Cardiac muscle cell (in vitro differentiated cells and primary cell): ENCODE results near the gene NFKBIL1. TPM values are rescaled to one million over a fixed set of nuclear protein-coding genes. Genes with fewer than 3 reads are reported as not detected.
A peak's percentile ranks its signal among the peaks of the same experiment; 100 is the strongest.
"Not testable (repeated sequence)": the region's sequence is repeated elsewhere in the genome, so short reads cannot be mapped to it uniquely, and the experiment has no call there.

Source experiments
- DNase-seq, 2 donors: peaks; one replicate each; pipeline versions ENCODE4 v3.0.0 to v3.0.0-alpha.2; 2010 to 2017; ENCODE audit warnings: low read depth in 1 of 2, low spot score in 1 of 2
- H3K27ac ChIP-seq: fragments of 200-600 bp; sonication (generic); 2 replicates; pipeline ENCODE4 v1.5.1; 2016
- H3K27me3 ChIP-seq: fragments of 200-600 bp; sonication (generic); 2 replicates; pipeline ENCODE4 v1.6.0; 2016; ENCODE audit warnings: control low read depth
- H3K36me3 ChIP-seq: fragments of 200-600 bp; sonication (generic); 2 replicates; pipeline ENCODE4 v1.5.1; 2016; ENCODE audit warnings: control low read depth
- H3K4me1 ChIP-seq: fragments of 200-600 bp; sonication (generic); 2 replicates; pipeline ENCODE4 v1.8.1; 2017; ENCODE audit warnings: low read depth, mild to moderate bottlenecking, mixed run types
- H3K4me3 ChIP-seq: fragments of 200-600 bp; sonication (generic); 2 replicates; pipeline ENCODE4 v1.5.1; 2016; ENCODE audit warnings: mild to moderate bottlenecking
- H3K9me3 ChIP-seq: fragments of 200-600 bp; sonication (generic); 2 replicates; pipeline ENCODE4 v1.5.1; 2017; ENCODE audit warnings: low read depth, mild to moderate bottlenecking, control low read depth
- CTCF ChIP-seq: IDR thresholded peaks from 2 replicates; pipeline ENCODE4 v1.5.1; 2012; ENCODE audit warnings: low read depth, mild to moderate bottlenecking, low read length
- polyA plus RNA-seq: library from polyadenylated mRNA; unstranded; fragments of >200 nt; fragmentation: Nextera tagmentation; extraction: Ambion mirVana; gene quantifications from 2 replicates; pipeline ENCODE4 v1.2.1, GENCODE V29; 2016
- total RNA-seq: library from RNA; depleted of rRNA; stranded (reverse); fragments of >200 nt; gene quantifications from 2 replicates; pipeline ENCODE4 v1.2.3, GENCODE V29; 2016

Gene NFKBIL1
- total and polyA plus RNA-seq, 2 experiments from 2014 or later: 38.4 to 51.2 TPM

DNA sequence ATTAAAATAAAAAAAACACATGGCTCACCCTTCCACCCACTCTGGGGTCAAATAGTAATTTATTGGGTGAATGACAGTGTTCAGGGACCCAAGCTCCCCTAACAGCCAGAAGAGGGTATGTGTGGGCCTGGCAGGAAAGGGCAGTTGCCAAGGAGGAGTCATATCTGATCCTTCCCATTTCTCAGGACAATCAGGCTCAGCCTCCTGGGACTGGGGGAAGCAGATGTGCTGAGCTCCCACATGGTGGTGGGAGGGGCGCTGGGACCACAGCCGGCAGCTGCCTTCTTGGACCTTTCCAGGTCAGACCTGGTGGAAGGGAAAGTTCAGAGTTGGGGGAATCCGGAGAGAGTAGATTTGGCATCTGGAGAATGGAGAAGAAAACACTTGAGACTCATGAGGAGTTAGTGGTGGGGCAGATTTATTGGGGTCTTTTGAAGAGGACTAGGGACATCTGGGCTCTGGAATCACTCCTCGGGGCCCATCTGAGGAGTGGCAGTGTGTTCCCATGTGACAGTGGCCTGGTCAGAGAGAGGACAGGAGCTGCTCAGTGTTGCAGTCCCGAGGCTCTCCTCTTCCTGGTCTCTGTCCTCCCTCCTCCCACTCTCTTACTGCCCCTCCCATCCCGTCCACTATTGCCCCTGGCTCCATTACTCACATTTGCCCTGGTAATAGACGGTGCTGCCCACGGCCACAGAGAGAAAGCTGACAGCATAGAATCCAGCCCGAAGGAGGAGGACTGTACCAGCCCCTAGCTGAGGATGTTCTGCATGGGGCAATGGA, 41.7 kb downstream of the NFKBIL1 start:
- TF ChIP-seq CTCF: no peak
- H3K4me3 ChIP-seq: no peak overlapping the region
- H3K36me3 ChIP-seq: no peaks in the 10 kb centered on the region
- no peaks in the 10 kb centered on the region for H3K9me3 ChIP-seq
- H3K27ac ChIP-seq: no peak overlapping the region
- no peaks in the 10 kb centered on the region for H3K27me3 ChIP-seq
- H3K4me1 ChIP-seq: no peaks in the 10 kb centered on the region
- DNase-seq: peak in 1 of 2 donors; percentile 14

DNA sequence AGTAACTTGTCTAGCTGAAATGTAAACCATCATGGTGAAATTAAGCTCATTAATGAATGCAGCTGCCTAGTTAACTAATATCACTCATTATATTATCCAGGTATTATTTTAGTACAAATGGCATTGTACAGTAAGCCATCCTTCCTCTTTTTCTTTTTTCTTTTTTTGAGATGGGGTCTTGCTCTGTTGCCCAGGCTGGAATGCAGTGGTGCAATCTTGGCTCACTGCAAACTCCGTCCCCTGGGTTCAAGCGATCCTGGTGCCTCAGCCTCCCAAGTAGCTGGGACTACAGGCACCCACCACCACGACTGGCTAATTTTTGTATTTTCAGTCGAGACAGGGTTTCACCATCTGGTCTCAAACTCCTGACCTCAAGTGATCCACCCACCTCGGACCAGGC, 43.3 kb downstream of the NFKBIL1 start:
- H3K27ac ChIP-seq, H3K4me1 ChIP-seq, DNase-seq, H3K9me3 ChIP-seq, H3K36me3 ChIP-seq, H3K4me3 ChIP-seq, H3K27me3 ChIP-seq: not testable (repeated sequence)

- Histone ChIP-seq H3K27ac (no peak overlapping the region), H3K4me1 (no peaks in the 10 kb centered on the region), H3K36me3 (no peaks in the 10 kb centered on the region), H3K27me3 (no peaks in the 10 kb centered on the region), H3K9me3 (no peaks in the 10 kb centered on the region), H3K4me3 (no peak overlapping the region)
- no peak for TF ChIP-seq CTCF
- DNase-seq: no peak
These were observed 45.0 kb downstream of the NFKBIL1 start for GRCh38 chr6:31592396-31592771.

GRCh38 chr6:31597006-31597405, 49.6 kb downstream of the NFKBIL1 start:
- Histone ChIP-seq H3K27ac (no peak overlapping the region), H3K4me3 (no peak overlapping the region), H3K27me3 (no peaks in the 10 kb centered on the region), H3K4me1 (no peaks in the 10 kb centered on the region), H3K36me3 (no peaks in the 10 kb centered on the region), H3K9me3 (no peaks in the 10 kb centered on the region)
- peak; percentile 26 to 49 for DNase-seq
- TF ChIP-seq CTCF: peak; percentile 30

GRCh38 chr6:31607317-31607716, 59.9 kb downstream of the NFKBIL1 start:
- Histone ChIP-seq H3K27me3 (no peaks in the 10 kb centered on the region), H3K27ac (no peak overlapping the region), H3K4me3 (no peak overlapping the region), H3K4me1 (no peaks in the 10 kb centered on the region), H3K9me3 (no peaks in the 10 kb centered on the region), H3K36me3 (no peaks in the 10 kb centered on the region)
- no peak for TF ChIP-seq CTCF
- DNase-seq: no peak

Other genes with a start within 250 kb of the NFKBIL1 start
Only the 30 nearest of the 31 such genes appear.
- gene HLA-B, start 190.4 kb upstream of the NFKBIL1 start, total RNA-seq: 7.7 and 23.7 TPM in 2 replicates
- 15.6 and 27.2 TPM in 2 replicates for gene HLA-B, start 190.4 kb upstream of the NFKBIL1 start, polyA plus RNA-seq
- gene MICA, start 144.0 kb upstream of the NFKBIL1 start, total RNA-seq: 7.8 and 15.0 TPM in 2 replicates
- 11.0 and 16.4 TPM in 2 replicates for gene MICA, start 144.0 kb upstream of the NFKBIL1 start, polyA plus RNA-seq
- gene MICB, start 49.5 kb upstream of the NFKBIL1 start, total RNA-seq: 2.2 and 3.6 TPM in 2 replicates
- gene MICB, start 49.5 kb upstream of the NFKBIL1 start, polyA plus RNA-seq: 0.64 and 0.99 TPM in 2 replicates
- not detected in 2 replicates for gene MCCD1, start 18.6 kb upstream of the NFKBIL1 start, total RNA-seq
- not detected in 2 replicates for gene MCCD1, start 18.6 kb upstream of the NFKBIL1 start, polyA plus RNA-seq
- gene DDX39B, start 5.6 kb upstream of the NFKBIL1 start, total RNA-seq: 371 and 455 TPM in 2 replicates
- 321 and 373 TPM in 2 replicates for gene DDX39B, start 5.6 kb upstream of the NFKBIL1 start, polyA plus RNA-seq
- gene ATP6V1G2, start 1.0 kb upstream of the NFKBIL1 start, total RNA-seq: 21.2 and 28.8 TPM in 2 replicates
- 32.7 and 40.2 TPM in 2 replicates for gene ATP6V1G2, start 1.0 kb upstream of the NFKBIL1 start, polyA plus RNA-seq
- gene LTA, start 24.7 kb downstream of the NFKBIL1 start, total RNA-seq: not detected in 2 replicates
- gene LTA, start 24.7 kb downstream of the NFKBIL1 start, polyA plus RNA-seq: not detected in 2 replicates
- gene TNF, start 28.0 kb downstream of the NFKBIL1 start, total RNA-seq: not detected in 2 replicates
- 0.14 TPM in 1 of 2 replicates, not detected in the other for gene TNF, start 28.0 kb downstream of the NFKBIL1 start, polyA plus RNA-seq
- gene LTB, start 34.8 kb downstream of the NFKBIL1 start, total RNA-seq: 0.70 TPM in 1 of 2 replicates, not detected in the other
- gene LTB, start 34.8 kb downstream of the NFKBIL1 start, polyA plus RNA-seq: 0.61 and 1.5 TPM in 2 replicates
- 1.7 TPM in 1 of 2 replicates, not detected in the other for gene LST1, start 38.7 kb downstream of the NFKBIL1 start, total RNA-seq
- 1.6 TPM in 1 of 2 replicates, not detected in the other for gene LST1, start 38.7 kb downstream of the NFKBIL1 start, polyA plus RNA-seq
- gene NCR3, start 45.4 kb downstream of the NFKBIL1 start, total RNA-seq: not detected in 2 replicates
- gene NCR3, start 45.4 kb downstream of the NFKBIL1 start, polyA plus RNA-seq: not detected in 2 replicates
- gene AIF1, start 67.6 kb downstream of the NFKBIL1 start, total RNA-seq: 1.2 TPM in 1 of 2 replicates, not detected in the other
- gene AIF1, start 67.6 kb downstream of the NFKBIL1 start, polyA plus RNA-seq: 1.4 and 1.6 TPM in 2 replicates
- gene PRRC2A, start 73.1 kb downstream of the NFKBIL1 start, total RNA-seq: 144 and 208 TPM in 2 replicates
- gene PRRC2A, start 73.1 kb downstream of the NFKBIL1 start, polyA plus RNA-seq: 70.2 and 103 TPM in 2 replicates
- gene BAG6, start 105.1 kb downstream of the NFKBIL1 start, total RNA-seq: 494 and 510 TPM in 2 replicates
- gene BAG6, start 105.1 kb downstream of the NFKBIL1 start, polyA plus RNA-seq: 115 TPM in 2 replicates
- gene APOM, start 108.3 kb downstream of the NFKBIL1 start, total RNA-seq: 2.3 and 2.5 TPM in 2 replicates
- 2.5 and 3.5 TPM in 2 replicates for gene APOM, start 108.3 kb downstream of the NFKBIL1 start, polyA plus RNA-seq
- gene C6orf47, start 113.2 kb downstream of the NFKBIL1 start, total RNA-seq: 24.5 and 27.4 TPM in 2 replicates
- 22.0 and 29.2 TPM in 2 replicates for gene C6orf47, start 113.2 kb downstream of the NFKBIL1 start, polyA plus RNA-seq
- gene GPANK1, start 117.4 kb downstream of the NFKBIL1 start, total RNA-seq: 28.8 and 36.2 TPM in 2 replicates
- gene GPANK1, start 117.4 kb downstream of the NFKBIL1 start, polyA plus RNA-seq: 27.5 and 37.2 TPM in 2 replicates
- 310 and 375 TPM in 2 replicates for gene CSNK2B, start 118.5 kb downstream of the NFKBIL1 start, total RNA-seq
- 277 and 280 TPM in 2 replicates for gene CSNK2B, start 118.5 kb downstream of the NFKBIL1 start, polyA plus RNA-seq
- 3.9 and 6.8 TPM in 2 replicates for gene LY6G5B, start 122.4 kb downstream of the NFKBIL1 start, total RNA-seq
- 13.2 and 16.5 TPM in 2 replicates for gene LY6G5B, start 122.4 kb downstream of the NFKBIL1 start, polyA plus RNA-seq
- 0.54 and 1.2 TPM in 2 replicates for gene LY6G5C, start 133.5 kb downstream of the NFKBIL1 start, total RNA-seq
- gene LY6G5C, start 133.5 kb downstream of the NFKBIL1 start, polyA plus RNA-seq: 5.0 and 9.0 TPM in 2 replicates
- gene ABHD16A, start 155.7 kb downstream of the NFKBIL1 start, total RNA-seq: 48.0 and 66.3 TPM in 2 replicates
- 61.5 and 65.1 TPM in 2 replicates for gene ABHD16A, start 155.7 kb downstream of the NFKBIL1 start, polyA plus RNA-seq
- not detected in 2 replicates for gene LY6G6F, start 159.3 kb downstream of the NFKBIL1 start, total RNA-seq
- gene LY6G6F, start 159.3 kb downstream of the NFKBIL1 start, polyA plus RNA-seq: not detected in 2 replicates
- gene LY6G6D, start 167.7 kb downstream of the NFKBIL1 start, total RNA-seq: not detected in 2 replicates
- not detected in 2 replicates for gene LY6G6D, start 167.7 kb downstream of the NFKBIL1 start, polyA plus RNA-seq
- not detected in 2 replicates for gene LY6G6C, start 174.1 kb downstream of the NFKBIL1 start, total RNA-seq
- 0.24 TPM in 1 of 2 replicates, not detected in the other for gene LY6G6C, start 174.1 kb downstream of the NFKBIL1 start, polyA plus RNA-seq
- gene MPIG6B, start 175.8 kb downstream of the NFKBIL1 start, total RNA-seq: not detected in 2 replicates
- gene MPIG6B, start 175.8 kb downstream of the NFKBIL1 start, polyA plus RNA-seq: not detected in 2 replicates
- 134 and 138 TPM in 2 replicates for gene DDAH2, start 181.7 kb downstream of the NFKBIL1 start, total RNA-seq
- gene DDAH2, start 181.7 kb downstream of the NFKBIL1 start, polyA plus RNA-seq: 154 and 170 TPM in 2 replicates
- 226 and 274 TPM in 2 replicates for gene CLIC1, start 188.9 kb downstream of the NFKBIL1 start, total RNA-seq
- 318 and 326 TPM in 2 replicates for gene CLIC1, start 188.9 kb downstream of the NFKBIL1 start, polyA plus RNA-seq
- 6.6 and 39.4 TPM in 2 replicates for gene MSH5, start 192.4 kb downstream of the NFKBIL1 start, total RNA-seq
- gene MSH5, start 192.4 kb downstream of the NFKBIL1 start, polyA plus RNA-seq: 7.4 and 16.4 TPM in 2 replicates
- 3.9 and 11.6 TPM in 2 replicates for gene SAPCD1, start 215.0 kb downstream of the NFKBIL1 start, total RNA-seq
- 2.1 and 4.2 TPM in 2 replicates for gene SAPCD1, start 215.0 kb downstream of the NFKBIL1 start, polyA plus RNA-seq
- 16.1 and 24.7 TPM in 2 replicates for gene VWA7, start 229.7 kb downstream of the NFKBIL1 start, total RNA-seq
- gene VWA7, start 229.7 kb downstream of the NFKBIL1 start, polyA plus RNA-seq: 9.9 and 12.3 TPM in 2 replicates